Endothelial cell of umbilical vein (primary cell): ENCODE data around the gene ETHE1. TPM values are rescaled to one million over a fixed set of nuclear protein-coding genes. Genes with fewer than 3 reads are reported as not detected.

Experiments
- BruUV-seq: library from RNA; stranded (reverse); fragments of 400-500 nt; replicated peaks from 2 replicates; lab custom pipeline; 2021; lab: Mats Ljungman, UMichigan
- CTCF ChIA-PET: fragments of 300-600, 350-600 bp; sonication (Branson Sonifier 250); formaldehyde crosslinking; loops from one replicate; lab custom pipeline; 2021; ENCODE audit warnings: antibody characterized with exemption, inconsistent platforms; lab: Charles Lee
- POLR2A ChIA-PET: fragments of 300-600, 350-600 bp; sonication (Branson Sonifier 250); formaldehyde crosslinking; loops from one replicate; lab custom pipeline; 2021; ENCODE audit warnings: antibody characterized with exemption, inconsistent platforms; lab: Charles Lee
- DNase-seq: peaks from one replicate; pipeline ENCODE4 v3.0.0-alpha.2; 2011; ENCODE audit warnings: low read depth, low spot score
- FAIRE-seq: peaks from 2 replicates; lab custom pipeline; 2011; peaks lifted over from hg19 to GRCh38; lab: Jason Lieb, UNC
- H2AFZ ChIP-seq: 2 replicates; pipeline ENCODE4 v1.6.0; 2012; ENCODE audit warnings: low read depth, low read length, control low read depth, inconsistent platforms
- H3K27ac ChIP-seq: 2 replicates; pipeline ENCODE4 v1.5.1; 2011; ENCODE audit warnings: low read depth, mild to moderate bottlenecking, control low read depth, low read length, moderate library complexity; ENCODE audit not compliant: insufficient read depth
- H3K27me3 ChIP-seq, 2 experiments: 2 replicates each; pipeline versions ENCODE4 v1.6.0 to v1.6.1; 2011; ENCODE audit warnings: low read length in 2 of 2, mixed read lengths in 1 of 2; ENCODE audit not compliant: control insufficient read depth in 2 of 2, insufficient read depth in 2 of 2
- H3K36me3 ChIP-seq, 2 experiments: 2 replicates in 1 of 2; 3 replicates in 1 of 2; pipeline ENCODE4 v1.5.1; 2011; ENCODE audit warnings: low read length in 2 of 2, mild to moderate bottlenecking in 1 of 2, moderate library complexity in 1 of 2; ENCODE audit not compliant: control insufficient read depth in 2 of 2, insufficient read depth in 2 of 2; ENCODE audit errors: extremely low read depth in 1 of 2
- H3K4me1 ChIP-seq: 3 replicates; pipeline ENCODE4 v1.5.1; 2011; ENCODE audit warnings: mild to moderate bottlenecking, low read length; ENCODE audit not compliant: control insufficient read depth, insufficient read depth; ENCODE audit errors: extremely low read depth
- H3K4me2 ChIP-seq: 2 replicates; pipeline ENCODE4 v1.6.1; 2011; ENCODE audit warnings: low read length, control low read depth, mixed read lengths; ENCODE audit not compliant: insufficient read depth
- H3K4me3 ChIP-seq, 3 experiments: fragments of 200-600 bp in 1 of 3; sonication (generic), shearing (Covaris generic) in 1 of 3; replicated peaks in 1 of 3; 2 replicates each; pipeline ENCODE4 v1.5.1; 2011 to 2016; ENCODE audit warnings: control low read depth in 3 of 3, low read length in 3 of 3, mild to moderate bottlenecking in 2 of 3, inconsistent platforms in 1 of 3, low read depth in 1 of 3, moderate library complexity in 1 of 3; ENCODE audit not compliant: insufficient read depth in 1 of 3
- H3K79me2 ChIP-seq: 2 replicates; pipeline ENCODE4 v1.6.0; 2012; ENCODE audit warnings: low read length, inconsistent platforms; ENCODE audit not compliant: control insufficient read depth, insufficient read depth
- H3K9ac ChIP-seq: replicated peaks from 2 replicates; pipeline ENCODE3; 2011; ENCODE audit warnings: low read length, control low read depth; ENCODE audit not compliant: insufficient read depth; ENCODE audit errors: extremely low read depth
- H3K9me1 ChIP-seq: replicated peaks from 3 replicates; pipeline ENCODE4 v1.6.0; 2011; ENCODE audit warnings: mild to moderate bottlenecking, low read length; ENCODE audit not compliant: control insufficient read depth, insufficient read depth; ENCODE audit errors: extremely low read depth
- H3K9me3 ChIP-seq: replicated peaks from 2 replicates; pipeline ENCODE4 v1.5.1; 2012; ENCODE audit warnings: low read length, inconsistent platforms; ENCODE audit not compliant: control insufficient read depth, insufficient read depth
- H4K20me1 ChIP-seq: replicated peaks from 2 replicates; pipeline ENCODE3; 2011; ENCODE audit warnings: mild to moderate bottlenecking, low read length; ENCODE audit not compliant: control insufficient read depth, insufficient read depth; ENCODE audit errors: extremely low read depth
- EZH2 ChIP-seq: IDR thresholded peaks from 2 replicates; pipeline ENCODE4 v1.6.1; 2012; ENCODE audit warnings: borderline replicate concordance, low read depth, mild to moderate bottlenecking, moderate library complexity, low read length, inconsistent platforms; ENCODE audit not compliant: severe bottlenecking
- FOS ChIP-seq: IDR thresholded peaks from 2 replicates; pipeline ENCODE4 v1.6.1; 2011; ENCODE audit warnings: mild to moderate bottlenecking, low read length, moderate library complexity, borderline replicate concordance; ENCODE audit not compliant: insufficient read depth
- GATA2 ChIP-seq: IDR thresholded peaks from 2 replicates; pipeline ENCODE4 v1.7.0; 2011; ENCODE audit warnings: low read depth, mild to moderate bottlenecking, moderate library complexity, mixed read lengths, low read length; ENCODE audit not compliant: insufficient read length, insufficient read depth
- JUN ChIP-seq: IDR thresholded peaks from 2 replicates; pipeline ENCODE4 v1.6.1; 2011; ENCODE audit warnings: borderline replicate concordance, low read depth; ENCODE audit not compliant: insufficient read length, insufficient read depth
- MYC ChIP-seq: IDR thresholded peaks from one replicate; pipeline ENCODE4 v1.6.1; 2011; ENCODE audit warnings: mild to moderate bottlenecking, low read depth, low read length
- POLR2A ChIP-seq: IDR thresholded peaks from 2 replicates; pipeline ENCODE4 v1.6.1; 2012; ENCODE audit warnings: low read depth, mild to moderate bottlenecking, control low read depth, low read length
- POLR2AphosphoS5 ChIP-seq: IDR thresholded peaks from 2 replicates; pipeline ENCODE4 v1.6.1; 2012; ENCODE audit warnings: low read depth, mild to moderate bottlenecking, control low read depth, low read length, moderate library complexity; ENCODE audit not compliant: insufficient read depth
- dilution Hi-C: fragments of 300-500 bp; cut with MboI; formaldehyde crosslinking; loops from one replicate; pipeline ENCODE4 v1.15.0; 2019; ENCODE audit warnings: low sequenced_read_pairs; ENCODE audit not compliant: extremely low pct_ligation_motif_present
- intact Hi-C: fragments of 100-400 bp; cut with micrococcal nuclease; formaldehyde crosslinking; loops from one replicate; pipeline ENCODE4 v1.10.0; 2022
- polyA plus RNA-seq, 4 experiments: library from polyadenylated mRNA; depleted of rRNA in 3 of 4; stranded (reverse) in 3 of 4; unstranded in 1 of 4; fragments of >200 nt; gene quantifications; 2 replicates each; pipeline versions ENCODE4 v1.2.1 to v1.2.3, GENCODE V29; 2011 to 2012; ENCODE audit warnings: missing spikeins in 1 of 4
- total RNA-seq: library from RNA; stranded (reverse); gene quantifications from 2 replicates; pipeline ENCODE4 v1.2.3, GENCODE V29; 2021
- TF ChIP-seq, protein P1 (sequence below): IDR thresholded peaks from 2 replicates; pipeline ENCODE4 v1.6.1; 2011; ENCODE audit not compliant: insufficient read depth, insufficient read length
- TF ChIP-seq, protein P2 (sequence below), 2 donors: IDR thresholded peaks; 1 replicate in 1 of 2; 2 replicates in 1 of 2; pipeline ENCODE4 v1.5.1; 2011; ENCODE audit warnings: low read length in 2 of 2, mild to moderate bottlenecking in 2 of 2, moderate library complexity in 2 of 2, control low read depth in 1 of 2, inconsistent platforms in 1 of 2, low read depth in 1 of 2; ENCODE audit not compliant: insufficient read depth in 1 of 2; ENCODE audit errors: extremely low read depth in 1 of 2

Gene ETHE1
- total and polyA plus RNA-seq, 2 donors (not counting 3 experiments of a cell fraction or from before 2014, with no cell fraction given), result 34.5 to 124 TPM

DNA sequence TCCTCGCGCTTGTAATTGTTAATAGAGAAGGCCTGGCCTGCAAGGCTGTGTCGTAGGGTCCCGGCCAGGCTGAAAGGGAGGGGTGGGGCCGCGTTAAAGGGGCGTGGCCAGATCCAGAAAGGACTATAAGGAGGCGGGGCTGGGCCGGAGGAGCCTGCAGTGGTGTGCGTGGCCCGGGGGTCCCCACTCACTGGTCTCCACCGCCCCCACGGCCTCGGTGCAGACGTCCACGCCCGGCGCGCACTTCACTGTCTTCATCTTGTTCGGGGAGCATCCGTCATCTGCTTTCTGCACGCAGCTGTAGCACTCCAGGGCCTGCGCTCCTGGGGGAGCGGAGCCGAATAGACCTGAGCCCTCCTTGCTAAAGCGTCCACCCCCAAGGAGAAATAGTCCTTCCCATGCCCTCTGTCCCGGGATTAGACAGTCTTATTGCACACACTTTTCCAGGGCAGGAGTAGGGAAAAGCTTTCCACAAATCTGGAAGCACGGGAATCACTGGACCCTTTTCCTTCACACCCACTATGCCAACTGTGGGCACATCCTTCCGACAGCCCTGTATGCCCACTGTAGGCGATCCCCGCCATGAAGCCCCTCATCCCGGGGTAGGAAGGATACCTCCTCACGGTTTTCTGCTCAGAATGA lies 62.7 kb downstream of the ETHE1 start:
- H3K36me3 ChIP-seq, result no peaks in the 10 kb centered on the region
- intact Hi-C loops (loop anchor here (5.0 kb wide), 1 partner anchor 63 kb away; the partner anchor contains the start of gene ETHE1), dilution Hi-C loops (no loop called here)
- no peak overlapping the region for H3K27ac ChIP-seq
- no peak for TF ChIP-seq GATA2
- TF ChIP-seq POLR2A, result no peak
- TF ChIP-seq MYC, result no peak
- TF ChIP-seq POLR2AphosphoS5, result no peak
- TF ChIP-seq FOS, result no peak
- TF ChIP-seq, protein P1, sequence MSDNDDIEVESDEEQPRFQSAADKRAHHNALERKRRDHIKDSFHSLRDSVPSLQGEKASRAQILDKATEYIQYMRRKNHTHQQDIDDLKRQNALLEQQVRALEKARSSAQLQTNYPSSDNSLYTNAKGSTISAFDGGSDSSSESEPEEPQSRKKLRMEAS, result no peak
- TF ChIP-seq EZH2, result no peak
- TF ChIP-seq, protein P2, sequence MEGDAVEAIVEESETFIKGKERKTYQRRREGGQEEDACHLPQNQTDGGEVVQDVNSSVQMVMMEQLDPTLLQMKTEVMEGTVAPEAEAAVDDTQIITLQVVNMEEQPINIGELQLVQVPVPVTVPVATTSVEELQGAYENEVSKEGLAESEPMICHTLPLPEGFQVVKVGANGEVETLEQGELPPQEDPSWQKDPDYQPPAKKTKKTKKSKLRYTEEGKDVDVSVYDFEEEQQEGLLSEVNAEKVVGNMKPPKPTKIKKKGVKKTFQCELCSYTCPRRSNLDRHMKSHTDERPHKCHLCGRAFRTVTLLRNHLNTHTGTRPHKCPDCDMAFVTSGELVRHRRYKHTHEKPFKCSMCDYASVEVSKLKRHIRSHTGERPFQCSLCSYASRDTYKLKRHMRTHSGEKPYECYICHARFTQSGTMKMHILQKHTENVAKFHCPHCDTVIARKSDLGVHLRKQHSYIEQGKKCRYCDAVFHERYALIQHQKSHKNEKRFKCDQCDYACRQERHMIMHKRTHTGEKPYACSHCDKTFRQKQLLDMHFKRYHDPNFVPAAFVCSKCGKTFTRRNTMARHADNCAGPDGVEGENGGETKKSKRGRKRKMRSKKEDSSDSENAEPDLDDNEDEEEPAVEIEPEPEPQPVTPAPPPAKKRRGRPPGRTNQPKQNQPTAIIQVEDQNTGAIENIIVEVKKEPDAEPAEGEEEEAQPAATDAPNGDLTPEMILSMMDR (IDR thresholded peaks at IDR 0.05; ENCODE audit: extremely low read depth in 1 of 2, insufficient read depth in 1 of 2, low read depth in 1 of 2, low read length in 2 of 2), result no peak
- TF ChIP-seq JUN, result no peak
- H3K4me3 ChIP-seq, result peak overlapping the region; percentile 52 to 63 (median 58)
- BruUV-seq, result no TSS peak
- no peak overlapping the region for H3K9ac ChIP-seq
- DNase-seq (no peak), FAIRE-seq (no peak)
- H3K79me2 ChIP-seq, result no peaks in the 10 kb centered on the region
- peaks cover 21% of the 10 kb centered on the region for H3K4me1 ChIP-seq
- H4K20me1 ChIP-seq, result no peaks in the 10 kb centered on the region
- no peaks in the 10 kb centered on the region for H3K9me3 ChIP-seq
- H3K9me1 ChIP-seq, result no peaks in the 10 kb centered on the region
- H2AFZ ChIP-seq, result peak overlapping the region; percentile 98
- ChIA-PET POLR2A (no interaction called here), CTCF (interaction anchor here (0.6 to 3.3 kb wide), 9 partner anchors 10 to 91 kb away, joined by 3 to 30 read pairs (median 6); partner anchors contain the start of gene PHLDB3)
- no peaks in the 10 kb centered on the region for H3K27me3 ChIP-seq
- peak overlapping the region; percentile 61 for H3K4me2 ChIP-seq
